HCT116 (cell line): Measurements from ENCODE around the gene DOK6. TPM values are rescaled to one million over a fixed set of nuclear protein-coding genes. Genes with fewer than 3 reads are reported as not detected.

Source experiments
- ATAC-seq: fragments of 200-7000 bp; cut with Tn5 transposase; 2 replicates; pipeline ENCODE4 v1.9.1; 2020; ENCODE audit warnings: mild to moderate bottlenecking, moderate library complexity
- BruUV-seq: library from RNA; stranded (reverse); fragments of 400-500 nt; replicated peaks from 2 replicates; lab custom pipeline; 2021; lab: Mats Ljungman, UMichigan
- CTCF ChIA-PET: fragments of 300-600 bp; sonication (Branson Sonifier 250); formaldehyde crosslinking; loops from one replicate; lab custom pipeline; 2021; ENCODE audit warnings: antibody characterized with exemption; lab: Charles Lee
- POLR2A ChIA-PET: fragments of 300-600, 350-600 bp; sonication (Branson Sonifier 250); formaldehyde crosslinking; loops from one replicate; lab custom pipeline; 2021; ENCODE audit warnings: antibody characterized with exemption; lab: Charles Lee
- RAD21 ChIA-PET, 2 experiments: fragments of 300-600 bp; sonication (Branson Sonifier 250); formaldehyde crosslinking; loops; one replicate each; lab custom pipeline; 2023; ENCODE audit warnings: low total read pairs in 2 of 2; ENCODE audit not compliant: uncharacterized antibody in 2 of 2, unreplicated experiment in 2 of 2, low non-redundant PET in 1 of 2; lab: Charles Lee
- DNase-seq: peaks from one replicate; pipeline ENCODE4 v3.0.0-alpha.2; 2010; ENCODE audit warnings: low read depth, low spot score
- H2AFZ ChIP-seq: fragments of 200-600 bp; shearing (Covaris generic), sonication (generic); 2 replicates; pipeline ENCODE4 v1.6.1; 2017; ENCODE audit warnings: low read depth, mixed run types, mixed read lengths, antibody characterized with exemption, low read length; ENCODE audit not compliant: poor library complexity, severe bottlenecking
- H3K27ac ChIP-seq: 2 replicates; pipeline ENCODE4 v1.5.1; 2012; ENCODE audit warnings: low read depth, low read length
- H3K27me3 ChIP-seq: fragments of 200-600 bp; sonication (generic); 2 replicates; pipeline ENCODE4 v1.6.1; 2016; ENCODE audit warnings: mixed run types, low read length, mixed read lengths; ENCODE audit not compliant: insufficient read depth
- H3K36me3 ChIP-seq, 2 experiments: fragments of 200-500 bp in 1 of 2; fragments of 200-600 bp in 1 of 2; sonication (Bioruptor generic) in 1 of 2; sonication (generic) in 1 of 2; 2 replicates each; pipeline versions ENCODE4 v1.5.1 to v1.6.1; 2014 to 2016; ENCODE audit warnings: low read length in 2 of 2, inconsistent platforms in 1 of 2, mixed read lengths in 1 of 2, mixed run types in 1 of 2; ENCODE audit not compliant: insufficient read depth in 2 of 2, control insufficient read depth in 1 of 2
- H3K4me1 ChIP-seq, 2 experiments: fragments of 200-600 bp in 1 of 2; sonication (generic) in 1 of 2; 2 replicates each; pipeline versions ENCODE4 v1.5.1 to v1.6.1; 2012 to 2017; ENCODE audit warnings: low read length in 2 of 2, inconsistent platforms in 1 of 2, mild to moderate bottlenecking in 1 of 2, mixed read lengths in 1 of 2, mixed run types in 1 of 2, moderate library complexity in 1 of 2; ENCODE audit not compliant: insufficient read depth in 2 of 2, control insufficient read depth in 1 of 2
- H3K4me2 ChIP-seq: fragments of 200-600 bp; sonication (generic); 2 replicates; pipeline ENCODE4 v1.6.1; 2017; ENCODE audit warnings: mixed run types, low read length, mixed read lengths
- H3K4me3 ChIP-seq, 2 experiments: fragments of 200-600 bp in 1 of 2; sonication (generic) in 1 of 2; replicated peaks in 1 of 2; 2 replicates each; pipeline ENCODE4 v1.5.1; 2011 to 2016; ENCODE audit warnings: low read length in 2 of 2, control low read depth in 1 of 2, low read depth in 1 of 2, mild to moderate bottlenecking in 1 of 2, mixed read lengths in 1 of 2, mixed run types in 1 of 2
- H3K79me2 ChIP-seq: fragments of 200-600 bp; sonication (generic); 2 replicates; pipeline ENCODE4 v1.6.1; 2017; ENCODE audit warnings: mild to moderate bottlenecking, mixed run types, low read length, moderate library complexity, mixed read lengths; ENCODE audit not compliant: insufficient read depth
- H3K9ac ChIP-seq: fragments of 200-600 bp; sonication (generic); 2 replicates; pipeline ENCODE4 v1.6.1; 2016; ENCODE audit warnings: low read length, mixed read lengths
- H3K9me2 ChIP-seq: fragments of 200-600 bp; sonication (generic), shearing (Covaris generic); 2 replicates; pipeline ENCODE4 v1.6.1; 2017; ENCODE audit warnings: mixed run types, mild to moderate bottlenecking, moderate library complexity; ENCODE audit not compliant: insufficient read depth
- H3K9me3 ChIP-seq, 2 experiments: fragments of 200-500 bp in 1 of 2; fragments of 200-600 bp in 1 of 2; sonication (Bioruptor generic) in 1 of 2; sonication (generic) in 1 of 2; 2 replicates each; pipeline ENCODE4 v1.6.1; 2014 to 2017; ENCODE audit warnings: low read length in 2 of 2, mixed read lengths in 2 of 2, inconsistent platforms in 1 of 2, low read depth in 1 of 2, mild to moderate bottlenecking in 1 of 2, mixed run types in 1 of 2, moderate library complexity in 1 of 2; ENCODE audit not compliant: control insufficient read depth in 1 of 2, insufficient read depth in 1 of 2
- H4K20me1 ChIP-seq: fragments of 200-600 bp; sonication (generic), shearing (Covaris generic); 2 replicates; pipeline ENCODE4 v1.6.1; 2017; ENCODE audit warnings: mixed run types, mild to moderate bottlenecking, moderate library complexity; ENCODE audit not compliant: insufficient read depth
- ATF3 ChIP-seq: IDR thresholded peaks from 2 replicates; pipeline ENCODE4 v1.6.1; 2012
- ELF1 ChIP-seq: IDR thresholded peaks from 2 replicates; pipeline ENCODE4 v1.6.1; 2012; ENCODE audit warnings: low read depth, borderline replicate concordance
- FOSL1 ChIP-seq: IDR thresholded peaks from 2 replicates; pipeline ENCODE4 v1.6.1; 2012; ENCODE audit warnings: low read depth
- JUND ChIP-seq: IDR thresholded peaks from 2 replicates; pipeline ENCODE4 v1.6.1; 2012
- POLR2A ChIP-seq: IDR thresholded peaks from 2 replicates; pipeline ENCODE4 v1.7.0; 2011; ENCODE audit warnings: borderline replicate concordance; ENCODE audit not compliant: insufficient read depth, insufficient read length; ENCODE audit errors: extremely low read depth
- SIN3A ChIP-seq: IDR thresholded peaks from 2 replicates; pipeline ENCODE4 v1.6.1; 2012; ENCODE audit warnings: low read depth
- SRF ChIP-seq: IDR thresholded peaks from 2 replicates; pipeline ENCODE4 v1.6.1; 2012; ENCODE audit warnings: low read depth
- ZBTB33 ChIP-seq: IDR thresholded peaks from 2 replicates; pipeline ENCODE4 v1.6.1; 2011; ENCODE audit warnings: mild to moderate bottlenecking, low read length, moderate library complexity; ENCODE audit not compliant: insufficient replicate concordance; ENCODE audit errors: extremely low read depth
- ZNF274 ChIP-seq: fragments of 200-500 bp; sonication (Bioruptor generic); IDR thresholded peaks from 2 replicates; pipeline ENCODE4 v1.6.1; 2014; ENCODE audit warnings: mild to moderate bottlenecking, low read depth, low read length, inconsistent platforms
- intact Hi-C: fragments of 100-400 bp; cut with micrococcal nuclease; formaldehyde crosslinking; loops from 2 replicates; pipeline ENCODE4 v1.10.0; 2022
- total RNA-seq: library from RNA; stranded (reverse); gene quantifications from one replicate; pipeline ENCODE4 v1.2.1, GENCODE V29; 2021; ENCODE audit not compliant: unreplicated experiment

The DOK6 gene
- total RNA-seq, 1 experiment from 2014 or later, result not detected

- TF ChIP-seq ELF1 (no peak), JUND (no peak), SIN3A (no peak), ATF3 (no peak), ZBTB33 (no peak), ZNF274 (no peak)
Observed at GRCh38 chr18:69890558-69890957, 489.9 kb downstream of the DOK6 start (continued).

GRCh38 chr18:69894467-69894866 is 493.8 kb downstream of the DOK6 start:
- DNase-seq, result no peak
- H3K9me3 ChIP-seq, result no peaks in the 10 kb centered on the region
- H4K20me1 ChIP-seq, result no peaks in the 10 kb centered on the region
- ChIA-PET POLR2A (no interaction called here), CTCF (no interaction called here), RAD21 (no interaction called here)
- BruUV-seq, result no TSS peak
- no peaks in the 10 kb centered on the region for H3K36me3 ChIP-seq
- H2AFZ ChIP-seq, result no peak overlapping the region
- no peak for ATAC-seq
- H3K9ac ChIP-seq, result no peak overlapping the region
- no peak overlapping the region for H3K4me2 ChIP-seq
- H3K9me2 ChIP-seq, result no peaks in the 10 kb centered on the region
- no peak for TF ChIP-seq POLR2A
- no peak for TF ChIP-seq SRF
- TF ChIP-seq FOSL1, result no peak
- no peak overlapping the region for H3K27ac ChIP-seq
- H3K4me3 ChIP-seq, result no peak overlapping the region
- H3K4me1 ChIP-seq, result no peaks in the 10 kb centered on the region
- intact Hi-C loops, result no loop called here
- no peaks in the 10 kb centered on the region for H3K79me2 ChIP-seq
- H3K27me3 ChIP-seq, result no peaks in the 10 kb centered on the region
